ENCODE measurements around the gene EPG5.

The EPG5 gene

GRCh38 chr18:45957100-45957499 is 10.0 kb downstream of the EPG5 start:
- Histone ChIP-seq H3K9me2 (ENCODE audit: low read depth, low read length) (no peaks in the 10 kb centered on the region), H3K27me3 (ENCODE audit: insufficient read depth, low read length) (no peaks in the 10 kb centered on the region), H4K20me1 (ENCODE audit: insufficient read depth, low read length) (no peaks in the 10 kb centered on the region), H3K4me3 (ENCODE audit: low read depth, low read length, poor library complexity, severe bottlenecking) (no peak overlapping the region), H3K4me1 (ENCODE audit: insufficient read depth, low read length, severe bottlenecking) (no peaks in the 10 kb centered on the region), H3K27ac (ENCODE audit: low read depth, low read length, poor library complexity, severe bottlenecking) (no peak overlapping the region), H2AFZ (ENCODE audit: low read length) (no peak overlapping the region), H3K4me2 (ENCODE audit: low read length) (no peak overlapping the region), H3K36me3 (ENCODE audit: insufficient read depth, low read length) (peaks cover 36% of the 10 kb centered on the region), H3K9ac (ENCODE audit: low read length) (no peak overlapping the region), H3K79me2 (ENCODE audit: insufficient read depth, low read length) (0 out of 2 replicates have a peak, but pooled peaks cover 4% of the 10 kb centered on the region), H3K9me3 (ENCODE audit: low read length) (no peaks in the 10 kb centered on the region), H3F3A (ENCODE audit: insufficient read depth, low read length) (no peaks in the 10 kb centered on the region)
- TF ChIP-seq EZH2 (IDR thresholded peaks at IDR 0.05; ENCODE audit: borderline replicate concordance, low read length): no peak
- TF ChIP-seq CTCF (IDR thresholded peaks at IDR 0.05; ENCODE audit: low read length): no peak

GRCh38 chr18:45954070-45954934 is 12.8 kb downstream of the EPG5 start:
- H3K4me3 ChIP-seq (ENCODE audit: low read depth, low read length, poor library complexity, severe bottlenecking): no peak overlapping the region
- H3F3A ChIP-seq (ENCODE audit: insufficient read depth, low read length): no peaks in the 10 kb centered on the region
- no peak overlapping the region for H2AFZ ChIP-seq (ENCODE audit: low read length)
- no peaks in the 10 kb centered on the region for H3K9me3 ChIP-seq (ENCODE audit: low read length)
- H3K27me3 ChIP-seq (ENCODE audit: insufficient read depth, low read length): no peaks in the 10 kb centered on the region
- peaks cover 57% of the 10 kb centered on the region for H3K36me3 ChIP-seq (ENCODE audit: insufficient read depth, low read length)
- no peak overlapping the region for H3K9ac ChIP-seq (ENCODE audit: low read length)
- H3K27ac ChIP-seq (ENCODE audit: low read depth, low read length, poor library complexity, severe bottlenecking): no peak overlapping the region
- no peaks in the 10 kb centered on the region for H3K9me2 ChIP-seq (ENCODE audit: low read depth, low read length)
- H3K4me2 ChIP-seq (ENCODE audit: low read length): no peak overlapping the region
- H3K79me2 ChIP-seq (ENCODE audit: insufficient read depth, low read length): no peaks in the 10 kb centered on the region
- no peak for TF ChIP-seq EZH2 (IDR thresholded peaks at IDR 0.05; ENCODE audit: borderline replicate concordance, low read length)
- no peak for TF ChIP-seq CTCF (IDR thresholded peaks at IDR 0.05; ENCODE audit: low read length)
- H4K20me1 ChIP-seq (ENCODE audit: insufficient read depth, low read length): no peaks in the 10 kb centered on the region
- no peaks in the 10 kb centered on the region for H3K4me1 ChIP-seq (ENCODE audit: insufficient read depth, low read length, severe bottlenecking)

- Histone ChIP-seq H3K4me1 (ENCODE audit: insufficient read depth, low read length, severe bottlenecking) (no peaks in the 10 kb centered on the region), H2AFZ (ENCODE audit: low read length) (no peak overlapping the region), H3K27ac (ENCODE audit: low read depth, low read length, poor library complexity, severe bottlenecking) (no peak overlapping the region), H3K27me3 (ENCODE audit: insufficient read depth, low read length) (no peaks in the 10 kb centered on the region), H3K9ac (ENCODE audit: low read length) (no peak overlapping the region), H3F3A (ENCODE audit: insufficient read depth, low read length) (no peaks in the 10 kb centered on the region), H3K9me3 (ENCODE audit: low read length) (no peaks in the 10 kb centered on the region), H3K9me2 (ENCODE audit: low read depth, low read length) (no peaks in the 10 kb centered on the region), H3K4me2 (ENCODE audit: low read length) (no peak overlapping the region), H3K79me2 (ENCODE audit: insufficient read depth, low read length) (no peaks in the 10 kb centered on the region), H3K4me3 (ENCODE audit: low read depth, low read length, poor library complexity, severe bottlenecking) (no peak overlapping the region), H3K36me3 (ENCODE audit: insufficient read depth, low read length) (peaks cover 78% of the 10 kb centered on the region), H4K20me1 (ENCODE audit: insufficient read depth, low read length) (no peaks in the 10 kb centered on the region)
- TF ChIP-seq CTCF (IDR thresholded peaks at IDR 0.05; ENCODE audit: low read length): no peak
- no peak for TF ChIP-seq EZH2 (IDR thresholded peaks at IDR 0.05; ENCODE audit: borderline replicate concordance, low read length)
Measured at GRCh38 chr18:45951016-45951714, 16.0 kb downstream of the EPG5 start.

Measured in OCI-LY1 (cell line).